HepG2 (cell line): ENCODE data around the gene TTLL11. TPM values are rescaled to one million over a fixed set of nuclear protein-coding genes. Genes with fewer than 3 reads are reported as not detected.

Source experiments
- CCAR2 ChIP-seq: fragments of 200-400 bp; formaldehyde crosslinking; optimal IDR thresholded peaks from 2 replicates; pipeline ENCODE3; 2018; ENCODE audit warnings: low read depth, mild to moderate bottlenecking, low read length, moderate library complexity
- CSRNP1 ChIP-seq: sonication (generic); formaldehyde crosslinking; IDR thresholded peaks from 2 replicates; pipeline ENCODE4 v1.8.1; 2023; ENCODE audit warnings: mild to moderate bottlenecking, missing genetic modification reagents
- DBP ChIP-seq: sonication (generic); formaldehyde crosslinking; IDR thresholded peaks from 2 replicates; pipeline ENCODE4 v1.4.0; 2020; ENCODE audit warnings: missing genetic modification reagents; ENCODE audit errors: not compliant biosample characterization
- FUBP1 ChIP-seq: sonication (generic); formaldehyde crosslinking; IDR thresholded peaks from 2 replicates; pipeline ENCODE4 v1.5.1; 2020; ENCODE audit warnings: missing genetic modification reagents, mild to moderate bottlenecking, borderline replicate concordance
- HBP1 ChIP-seq: IDR thresholded peaks from 2 replicates; pipeline ENCODE4 v1.6.1; 2016; ENCODE audit warnings: low read depth, control low read depth
- KDM1A ChIP-seq: IDR thresholded peaks from 2 replicates; pipeline ENCODE4 v1.6.1; 2016; ENCODE audit warnings: missing compliant biosample characterization
- PAF1 ChIP-seq: IDR thresholded peaks from 2 replicates; pipeline ENCODE4 v1.6.1; 2016; ENCODE audit warnings: missing genetic modification reagents, missing compliant biosample characterization
- PAXIP1 ChIP-seq: sonication (generic); formaldehyde crosslinking; conservative IDR thresholded peaks from 2 replicates; pipeline ENCODE4 v1.4.0; 2020; ENCODE audit warnings: mild to moderate bottlenecking, missing genetic modification reagents, moderate library complexity
- RBFOX2 ChIP-seq: fragments of 200-400 bp; formaldehyde crosslinking; IDR thresholded peaks from 2 replicates; pipeline ENCODE4 v1.6.1; 2017; ENCODE audit warnings: low read depth, mild to moderate bottlenecking, low read length
- SATB2 ChIP-seq: sonication (generic); formaldehyde crosslinking; IDR thresholded peaks from 2 replicates; pipeline ENCODE4 v1.5.0; 2020; ENCODE audit warnings: missing genetic modification reagents
- SPEN ChIP-seq: sonication (generic); formaldehyde crosslinking; IDR thresholded peaks from 2 replicates; pipeline ENCODE4 v1.5.1; 2020; ENCODE audit warnings: low read depth, mild to moderate bottlenecking, missing genetic modification reagents
- ZFP37 ChIP-seq: sonication (generic); formaldehyde crosslinking; IDR thresholded peaks from 2 replicates; pipeline ENCODE4 v1.4.0; 2020; ENCODE audit warnings: missing genetic modification reagents, borderline replicate concordance
- ZNF557 ChIP-seq: sonication (generic); formaldehyde crosslinking; IDR thresholded peaks from 2 replicates; pipeline ENCODE4 v1.4.0; 2020; ENCODE audit warnings: missing genetic modification reagents
- ZNF570 ChIP-seq: sonication (generic); formaldehyde crosslinking; IDR thresholded peaks from 2 replicates; pipeline ENCODE4 v1.4.0; 2020; ENCODE audit warnings: mild to moderate bottlenecking, missing genetic modification reagents, borderline replicate concordance
- ZNF598 ChIP-seq: sonication (generic); formaldehyde crosslinking; IDR thresholded peaks from 2 replicates; pipeline ENCODE4 v1.5.1; 2020; ENCODE audit warnings: mild to moderate bottlenecking, missing genetic modification reagents, borderline replicate concordance
- polyA plus RNA-seq, 8 experiments: library from polyadenylated mRNA; depleted of rRNA in 3 of 8; stranded (reverse) in 7 of 8; unstranded in 1 of 8; fragments of >200 nt; fragmentation: Illumina TruSeq in 4 of 8; extraction: Trizol in 4 of 8; gene quantifications; 2 replicates each; pipeline versions ENCODE4 v1.2.1 to v1.2.3, GENCODE V29; 2011 to 2016; ENCODE audit warnings: low read depth in 4 of 8, missing spikeins in 1 of 8, mixed read lengths in 1 of 8; ENCODE audit not compliant: insufficient read depth in 1 of 8
- total RNA-seq, 5 experiments: library from RNA; depleted of rRNA; stranded (reverse); fragments of >200 nt; fragmentation: Illumina TruSeq; extraction: Trizol; gene quantifications; 2 replicates each; pipeline ENCODE4 v1.2.3, GENCODE V29; 2016; ENCODE audit warnings: low read depth in 1 of 5

TTLL11 gene
- total and polyA plus RNA-seq, 2 of the 13 experiments (the other 11 are each of a cell fraction or from before 2014, with no cell fraction given): 4.5 to 5.2 TPM

- TF ChIP-seq CCAR2 (no peak), ZFP37 (CRISPR knock-in tag) (0 out of 2 replicates have a peak, but pooled peaks have one; percentile 57), CSRNP1 (CRISPR knock-in tag) (peak; percentile 37; the same call in 1 of the 2 replicates), FUBP1 (no peak), KDM1A (CRISPR knock-in tag) (no peak), ZNF570 (CRISPR knock-in tag) (no peak), DBP (CRISPR knock-in tag) (no peak), SPEN (CRISPR knock-in tag) (0 out of 2 replicates have a peak, but pooled peaks have one; percentile 30), ZNF598 (CRISPR knock-in tag) (peak; percentile 69; the same call in 1 of the 2 replicates), SATB2 (no peak), RBFOX2 (no peak), PAXIP1 (CRISPR knock-in tag) (0 out of 2 replicates have a peak, but pooled peaks have one; percentile 6), PAF1 (CRISPR knock-in tag) (no peak), ZNF557 (no peak), HBP1 (CRISPR knock-in tag) (0 out of 2 replicates have a peak, but pooled peaks have one; percentile 10)
Measured at GRCh38 chr9:122125509-122126330, 32.6 kb upstream of the TTLL11 start (continued).
